Esophagus muscularis mucosa (tissue), 4 donors: Measurements from ENCODE around the gene TFCP2. TPM values are rescaled to one million over a fixed set of nuclear protein-coding genes. Genes with fewer than 3 reads are reported as not detected.
A peak's percentile ranks its signal among the peaks of the same experiment; 100 is the strongest.

ENCODE experiments used
- DNase-seq: peaks from one replicate; pipeline ENCODE4 v3.0.0-alpha.2; 2017; ENCODE audit errors: extremely low spot score
- H3K27ac ChIP-seq, 4 donors: fragments of 200-600 bp; sonication (generic); replicated peaks in 1 of 4; 1 replicate in 3 of 4; 2 replicates in 1 of 4; pipeline ENCODE4 v1.5.1; 2016 to 2019; ENCODE audit warnings: mild to moderate bottlenecking in 1 of 4
- H3K27me3 ChIP-seq, 4 donors: fragments of 200-600 bp; sonication (generic); one replicate each; pipeline versions ENCODE4 v1.5.1 to v1.6.0; 2016 to 2019
- H3K36me3 ChIP-seq, 4 donors: fragments of 200-600 bp; sonication (generic); one replicate each; pipeline ENCODE4 v1.5.1; 2016 to 2019
- H3K4me1 ChIP-seq, 4 donors: fragments of 200-600 bp; sonication (generic); one replicate each; pipeline ENCODE4 v1.5.1; 2016 to 2019
- H3K4me3 ChIP-seq, 4 donors: fragments of 200-600 bp; sonication (generic); 1 replicate in 2 of 4; 2 replicates in 2 of 4; pipeline ENCODE4 v1.5.1; 2016 to 2019; ENCODE audit warnings: mild to moderate bottlenecking in 4 of 4, moderate library complexity in 1 of 4
- H3K9me3 ChIP-seq, 4 donors: fragments of 200-600 bp; sonication (generic); 1 replicate in 3 of 4; 2 replicates in 1 of 4; pipeline ENCODE4 v1.5.1; 2016 to 2019
- EP300 ChIP-seq: sonication (generic); formaldehyde crosslinking; IDR thresholded peaks from one replicate; pipeline ENCODE4 v1.6.1; 2017; ENCODE audit warnings: antibody characterized with exemption
- POLR2A ChIP-seq: fragments of 450-650 bp; IDR thresholded peaks from one replicate; pipeline ENCODE4 v1.6.1; 2017; ENCODE audit warnings: antibody characterized with exemption, moderate library complexity, mild to moderate bottlenecking, low read depth
- POLR2AphosphoS5 ChIP-seq, 2 donors: sonication (generic); formaldehyde crosslinking; IDR thresholded peaks; one replicate each; pipeline ENCODE4 v1.6.1; 2017; ENCODE audit warnings: antibody characterized with exemption in 2 of 2
- WGBS: methylation state at CpG from one replicate; pipeline ENCODE4 v1.1.5; 2018; 5-methylcytosine and 5-hydroxymethylcytosine counted together
- intact Hi-C: fragments of 100-400 bp; cut with DNase I; formaldehyde crosslinking; loops from one replicate; pipeline ENCODE4 v1.15.1; 2023
- total RNA-seq, 4 donors: library from RNA; depleted of rRNA; stranded (reverse); fragments of >200 nt; gene quantifications; one replicate each; pipeline versions ENCODE4 v1.1.0 to v1.2.1, GENCODE V29; 2016
- TF ChIP-seq, protein P1 (sequence below), 3 experiments: fragments of 200-600 bp in 2 of 3; fragments of 450-650 bp in 1 of 3; sonication (generic) in 2 of 3; IDR thresholded peaks; one replicate each; pipeline ENCODE4 v1.5.1; 2017 to 2019; ENCODE audit warnings: antibody characterized with exemption in 3 of 3, mild to moderate bottlenecking in 2 of 3, moderate library complexity in 1 of 3

TFCP2 gene
- total RNA-seq, 4 donors from 2014 or later = 11.3 to 16.2 (median 15.2) TPM

DNA sequence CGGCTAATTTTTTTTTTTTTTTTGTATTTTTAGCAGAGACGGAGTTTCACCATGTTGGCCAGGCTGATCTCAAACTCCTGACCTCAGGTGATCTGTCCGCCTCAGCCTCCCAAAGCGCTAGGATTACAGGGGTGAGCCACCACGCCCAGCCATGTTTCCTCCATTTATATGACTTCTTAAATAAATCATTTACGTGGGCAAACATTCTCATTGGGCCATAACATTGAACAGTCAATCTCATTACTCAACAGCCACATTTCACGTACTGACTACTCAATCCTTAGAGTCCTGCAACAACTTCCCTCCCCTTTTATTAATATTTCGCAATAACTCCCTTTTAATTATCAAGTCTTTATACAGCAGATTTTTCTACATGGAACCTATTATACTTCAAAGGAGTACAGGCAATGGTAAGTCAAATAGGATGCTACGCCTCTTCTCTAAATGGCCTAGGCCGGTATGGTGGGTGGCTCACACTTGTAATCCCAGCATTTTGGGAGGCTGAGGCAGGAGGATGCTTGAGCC is 82.2 kb downstream of the TFCP2 start:
- no peak overlapping the region for H3K4me3 ChIP-seq
- no peak for DNase-seq
- H3K36me3 ChIP-seq = peaks cover 15 to 57% (median 30%) of the 10 kb centered on the region in 4 donors
- H3K4me1 ChIP-seq = no peaks in the 10 kb centered on the region
- WGBS = 94% methylated on average over 10 of the region's 10 CpGs
- no peak overlapping the region for H3K27ac ChIP-seq
- no peaks in the 10 kb centered on the region for H3K9me3 ChIP-seq
- intact Hi-C loops = no loop called here
- no peaks in the 10 kb centered on the region for H3K27me3 ChIP-seq
- TF ChIP-seq POLR2AphosphoS5 (IDR thresholded peaks at IDR 0.05) = no peak

GRCh38 chr12:51087818-51088217 is 85.1 kb downstream of the TFCP2 start:
- H3K27ac ChIP-seq = no peak overlapping the region
- DNase-seq = no peak
- intact Hi-C loops = no loop called here
- H3K9me3 ChIP-seq = no peaks in the 10 kb centered on the region
- H3K4me3 ChIP-seq = no peak overlapping the region
- TF ChIP-seq POLR2A = no peak
- TF ChIP-seq, protein P1, sequence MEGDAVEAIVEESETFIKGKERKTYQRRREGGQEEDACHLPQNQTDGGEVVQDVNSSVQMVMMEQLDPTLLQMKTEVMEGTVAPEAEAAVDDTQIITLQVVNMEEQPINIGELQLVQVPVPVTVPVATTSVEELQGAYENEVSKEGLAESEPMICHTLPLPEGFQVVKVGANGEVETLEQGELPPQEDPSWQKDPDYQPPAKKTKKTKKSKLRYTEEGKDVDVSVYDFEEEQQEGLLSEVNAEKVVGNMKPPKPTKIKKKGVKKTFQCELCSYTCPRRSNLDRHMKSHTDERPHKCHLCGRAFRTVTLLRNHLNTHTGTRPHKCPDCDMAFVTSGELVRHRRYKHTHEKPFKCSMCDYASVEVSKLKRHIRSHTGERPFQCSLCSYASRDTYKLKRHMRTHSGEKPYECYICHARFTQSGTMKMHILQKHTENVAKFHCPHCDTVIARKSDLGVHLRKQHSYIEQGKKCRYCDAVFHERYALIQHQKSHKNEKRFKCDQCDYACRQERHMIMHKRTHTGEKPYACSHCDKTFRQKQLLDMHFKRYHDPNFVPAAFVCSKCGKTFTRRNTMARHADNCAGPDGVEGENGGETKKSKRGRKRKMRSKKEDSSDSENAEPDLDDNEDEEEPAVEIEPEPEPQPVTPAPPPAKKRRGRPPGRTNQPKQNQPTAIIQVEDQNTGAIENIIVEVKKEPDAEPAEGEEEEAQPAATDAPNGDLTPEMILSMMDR (IDR thresholded peaks at IDR 0.05) = no peak
- no peak for TF ChIP-seq EP300
- no peak for TF ChIP-seq POLR2AphosphoS5 (IDR thresholded peaks at IDR 0.05)
- peaks cover 0 to 3% (median 0%) of the 10 kb centered on the region in 4 donors for H3K27me3 ChIP-seq
- peaks cover 0 to 33% (median 10%) of the 10 kb centered on the region in 4 donors for H3K36me3 ChIP-seq
- H3K4me1 ChIP-seq = peaks cover 3 to 8% (median 6%) of the 10 kb centered on the region in 4 donors
- 97% methylated on average over 3 of the region's 3 CpGs for WGBS

GRCh38 chr12:51086933-51087332 is 86.0 kb downstream of the TFCP2 start:
- 93% methylated on average over 10 of the region's 10 CpGs for WGBS
- Histone ChIP-seq H3K4me3 (no peak overlapping the region), H3K27me3 (peaks cover 0 to 3% (median 0%) of the 10 kb centered on the region in 4 donors), H3K27ac (no peak overlapping the region), H3K36me3 (peaks cover 0 to 24% (median 6%) of the 10 kb centered on the region in 4 donors), H3K9me3 (no peaks in the 10 kb centered on the region), H3K4me1 (peaks cover 7 to 16% (median 14%) of the 10 kb centered on the region in 4 donors)
- no peak for DNase-seq
- intact Hi-C loops = no loop called here
- TF ChIP-seq, protein P1 (IDR thresholded peaks at IDR 0.05) = no peak
- TF ChIP-seq POLR2A (no peak), EP300 (no peak), POLR2AphosphoS5 (IDR thresholded peaks at IDR 0.05) (no peak)

DNA sequence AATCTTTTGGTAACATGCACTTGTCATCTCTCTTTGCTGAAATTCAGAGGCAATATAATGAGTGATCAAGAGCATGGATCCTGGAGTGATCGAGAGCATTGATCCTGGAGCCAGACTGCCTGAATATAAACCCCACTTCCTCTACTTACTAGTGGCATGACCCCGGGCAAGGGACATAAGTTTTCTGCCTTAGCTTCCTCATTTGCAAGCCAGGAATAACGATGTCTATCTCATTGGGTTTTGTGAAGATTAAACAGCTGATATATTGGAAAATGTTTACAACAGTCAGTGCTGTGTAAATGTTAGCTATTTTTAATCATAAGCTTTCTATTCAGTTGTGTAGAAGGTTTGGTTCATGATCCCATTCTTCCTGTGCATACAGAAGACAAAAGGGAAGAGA is 87.2 kb downstream of the TFCP2 start:
- H3K9me3 ChIP-seq = no peaks in the 10 kb centered on the region
- H3K36me3 ChIP-seq = peaks cover 0 to 15% (median 3%) of the 10 kb centered on the region in 4 donors
- no peak overlapping the region for H3K27ac ChIP-seq
- WGBS = 76% methylated on average over 3 of the region's 3 CpGs
- no peak overlapping the region for H3K4me3 ChIP-seq
- intact Hi-C loops = no loop called here
- peaks cover 12 to 28% (median 26%) of the 10 kb centered on the region in 4 donors for H3K4me1 ChIP-seq
- TF ChIP-seq, protein P1 (IDR thresholded peaks at IDR 0.05) = no peak
- peaks cover 0 to 3% (median 0%) of the 10 kb centered on the region in 4 donors for H3K27me3 ChIP-seq
- no peak for DNase-seq

DNA sequence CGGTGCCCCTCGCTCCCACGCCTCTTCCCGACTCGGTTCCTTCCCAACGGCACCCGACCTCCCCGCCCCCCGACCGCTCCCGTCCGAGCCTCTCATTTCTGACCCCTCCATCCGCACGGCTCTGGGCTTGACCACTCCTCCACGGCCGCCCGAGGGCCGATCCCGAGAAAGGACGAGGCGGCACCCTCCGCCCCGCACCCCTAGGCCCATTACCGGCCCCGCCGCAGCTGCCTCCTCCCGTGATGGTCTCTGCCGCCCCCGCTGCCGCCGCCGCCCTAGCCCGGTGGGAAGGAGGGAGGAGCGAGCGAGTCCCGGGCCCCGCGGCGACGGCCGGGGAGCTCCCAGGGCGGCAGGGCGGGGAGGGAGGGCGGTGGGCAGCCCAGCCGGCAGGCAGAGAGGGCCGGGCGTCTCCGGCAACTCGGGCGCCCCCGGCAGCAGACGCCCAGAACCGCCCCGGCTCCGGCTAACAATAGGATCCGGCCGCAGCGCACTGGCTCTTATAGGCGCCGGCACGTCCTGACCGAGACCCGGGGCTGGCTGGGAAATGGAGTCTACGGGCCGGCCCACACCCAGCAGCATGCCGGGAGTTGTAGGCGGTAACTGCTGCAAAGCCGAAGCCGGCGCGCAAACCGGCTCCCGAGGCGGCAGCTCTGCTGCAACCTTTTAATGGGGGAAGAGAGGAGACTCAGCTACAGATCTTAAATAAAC is 89.7 kb downstream of the TFCP2 start, which contains the start of gene CSRNP2:
CSRNP2 (minus strand) TSS at position 471 of the 708 bp plus-strand sequence. CDS start 7,035 bp downstream, outside the sequence.
- Histone ChIP-seq H3K27ac (peak within 1 kb of the TSS; percentile 95 to 99 (median 96)), H3K9me3 (no peaks in the 10 kb centered on the region), H3K4me1 (peaks cover 12 to 37% (median 35%) of the 10 kb centered on the region in 4 donors), H3K4me3 (peak within 1 kb of the TSS; percentile 87 to 97 (median 92)), H3K27me3 (peaks cover 0 to 3% (median 0%) of the 10 kb centered on the region in 4 donors), H3K36me3 (peaks cover 0 to 5% (median 0%) of the 10 kb centered on the region in 4 donors)
- peak; percentile 99 for DNase-seq
- intact Hi-C loops = loop anchor here (2.0 to 5.0 kb wide), 2 partner anchors 36 to 134 kb away; partner anchors contain the start of gene POU6F1
- no peak for TF ChIP-seq EP300
- TF ChIP-seq, protein P1 (IDR thresholded peaks at IDR 0.05) = peak in 2 of 3 experiments; percentile 7 to 29
- peak; percentile 100 for TF ChIP-seq POLR2AphosphoS5 (IDR thresholded peaks at IDR 0.05)
- TF ChIP-seq POLR2A = peak; percentile 99
- under 1% methylated on average over 38 of the region's 74 CpGs for WGBS
